Panc1 (cell line): Measurements from ENCODE around the gene CORO7. TPM values are rescaled to one million over a fixed set of nuclear protein-coding genes. Genes with fewer than 3 reads are reported as not detected.

Experiments used
- ATAC-seq: fragments of 200-7000 bp; cut with Tn5 transposase; 2 replicates; pipeline ENCODE4 v1.9.1; 2020; ENCODE audit warnings: mild to moderate bottlenecking, moderate library complexity
- Bru-seq: library from RNA; stranded (reverse); fragments of 400-500 nt; gene quantifications from one replicate; lab custom pipeline; 2021; lab: Mats Ljungman, UMichigan
- BruChase-seq, 2 experiments: library from RNA; stranded (reverse); fragments of 400-500 nt; gene quantifications; one replicate each; lab custom pipeline; 2021; lab: Mats Ljungman, UMichigan
- BruUV-seq: library from RNA; stranded (reverse); fragments of 400-500 nt; replicated peaks from 2 replicates; lab custom pipeline; 2021; lab: Mats Ljungman, UMichigan
- CTCF ChIA-PET: fragments of 300-600 bp; sonication (Branson Sonifier 250); formaldehyde crosslinking; loops from one replicate; lab custom pipeline; 2022; ENCODE audit warnings: antibody characterized with exemption; lab: Charles Lee
- POLR2A ChIA-PET: fragments of 300-600 bp; sonication (Branson Sonifier 250); formaldehyde crosslinking; loops from one replicate; lab custom pipeline; 2022; ENCODE audit warnings: antibody characterized with exemption; lab: Charles Lee
- DNase-seq: peaks from one replicate; pipeline ENCODE4 v3.0.0-alpha.2; 2010; ENCODE audit warnings: low read depth, low spot score
- H3K27ac ChIP-seq: 2 replicates; pipeline ENCODE4 v1.5.1; 2011; ENCODE audit warnings: mild to moderate bottlenecking, low read length, inconsistent platforms
- H3K27me3 ChIP-seq: fragments of 200-500 bp; sonication (Bioruptor generic); 2 replicates; pipeline ENCODE4 v1.6.0; 2014; ENCODE audit warnings: low read length, inconsistent platforms; ENCODE audit not compliant: control insufficient read depth, insufficient read depth
- H3K36me3 ChIP-seq: fragments of 200-500 bp; sonication (Bioruptor generic); 2 replicates; pipeline ENCODE4 v1.5.1; 2014; ENCODE audit warnings: inconsistent platforms, mild to moderate bottlenecking, low read length, moderate library complexity; ENCODE audit not compliant: control insufficient read depth, insufficient read depth
- H3K4me1 ChIP-seq: 2 replicates; pipeline ENCODE4 v1.5.1; 2011; ENCODE audit warnings: inconsistent platforms, mild to moderate bottlenecking, low read length, moderate library complexity; ENCODE audit not compliant: control insufficient read depth, insufficient read depth
- H3K4me3 ChIP-seq, 2 experiments: 2 replicates each; pipeline ENCODE4 v1.5.1; 2011 to 2012; ENCODE audit warnings: low read depth in 2 of 2, low read length in 2 of 2, mild to moderate bottlenecking in 2 of 2, inconsistent platforms in 1 of 2, moderate library complexity in 1 of 2
- H3K9me3 ChIP-seq: fragments of 200-500 bp; sonication (Bioruptor generic); 2 replicates; pipeline ENCODE4 v1.5.1; 2014; ENCODE audit warnings: low read depth, mild to moderate bottlenecking, inconsistent platforms, low read length, moderate library complexity; ENCODE audit not compliant: control insufficient read depth, insufficient read depth
- CTCF ChIP-seq: fragments of 450-650 bp; IDR thresholded peaks from 2 replicates; pipeline ENCODE4 v1.5.1; 2017; ENCODE audit warnings: mild to moderate bottlenecking
- POLR2AphosphoS5 ChIP-seq: IDR thresholded peaks from 2 replicates; pipeline ENCODE4 v1.6.1; 2012; ENCODE audit warnings: mild to moderate bottlenecking, low read depth, low read length, moderate library complexity
- SIN3A ChIP-seq: IDR thresholded peaks from 2 replicates; pipeline ENCODE4 v1.6.1; 2012; ENCODE audit warnings: low read depth, mild to moderate bottlenecking, low read length, moderate library complexity, borderline replicate concordance; ENCODE audit not compliant: insufficient read depth
- TCF7L2 ChIP-seq: IDR thresholded peaks from 2 replicates; pipeline ENCODE4 v1.6.1; 2011; ENCODE audit warnings: mild to moderate bottlenecking, low read depth, low read length, inconsistent platforms
- in situ Hi-C: cut with HindIII; loops from 2 replicates; pipeline ENCODE4 v1.10.0; 2016; ENCODE audit warnings: low sequenced_read_pairs, low pct_unique_long_range_greater_than_20kb
- intact Hi-C: fragments of 100-400 bp; cut with micrococcal nuclease; formaldehyde crosslinking; loops from one replicate; pipeline ENCODE4 v1.10.0; 2022; ENCODE audit not compliant: unreplicated experiment
- long read RNA-seq: library from polyadenylated mRNA; unstranded; transcript quantifications from one replicate; pipeline ENCODE4 v2.0.0, GENCODE V29; 2021; ENCODE audit not compliant: unreplicated experiment
- polyA plus RNA-seq: library from polyadenylated mRNA; unstranded; fragments of >200 nt; gene quantifications from one replicate; pipeline ENCODE4 v1.2.1, GENCODE V29; 2012; ENCODE audit warnings: missing spikeins; ENCODE audit not compliant: insufficient read length
- total RNA-seq: library from RNA; stranded (reverse); gene quantifications from one replicate; pipeline ENCODE4 v1.2.1, GENCODE V29; 2021; ENCODE audit not compliant: unreplicated experiment
- TF ChIP-seq, protein P1 (sequence below), 2 experiments: IDR thresholded peaks; 2 replicates each; pipeline ENCODE4 v1.6.1; 2011 to 2012; ENCODE audit warnings: low read depth in 2 of 2, control low read depth in 1 of 2, low read length in 1 of 2, mild to moderate bottlenecking in 1 of 2, moderate library complexity in 1 of 2; ENCODE audit not compliant: insufficient read depth in 1 of 2

CORO7 gene
- 37.5 TPM for total RNA-seq
- polyA plus RNA-seq: 27.7 TPM
- percentile 53 among the genes with signal in this experiment for Bru-seq, nascent RNA
- BruChase-seq, experiment 1, labeled RNA remaining after a 2-hour chase: percentile 64 among the genes with signal in this experiment
- BruChase-seq, experiment 2, labeled RNA remaining after a 6-hour chase: percentile 75 among the genes with signal in this experiment
- long read RNA-seq, partial matches to known transcripts: 13 of 33 reads
- long read RNA-seq, other reads (novel, unspliced or antisense): 17 of 33 reads

DNA sequence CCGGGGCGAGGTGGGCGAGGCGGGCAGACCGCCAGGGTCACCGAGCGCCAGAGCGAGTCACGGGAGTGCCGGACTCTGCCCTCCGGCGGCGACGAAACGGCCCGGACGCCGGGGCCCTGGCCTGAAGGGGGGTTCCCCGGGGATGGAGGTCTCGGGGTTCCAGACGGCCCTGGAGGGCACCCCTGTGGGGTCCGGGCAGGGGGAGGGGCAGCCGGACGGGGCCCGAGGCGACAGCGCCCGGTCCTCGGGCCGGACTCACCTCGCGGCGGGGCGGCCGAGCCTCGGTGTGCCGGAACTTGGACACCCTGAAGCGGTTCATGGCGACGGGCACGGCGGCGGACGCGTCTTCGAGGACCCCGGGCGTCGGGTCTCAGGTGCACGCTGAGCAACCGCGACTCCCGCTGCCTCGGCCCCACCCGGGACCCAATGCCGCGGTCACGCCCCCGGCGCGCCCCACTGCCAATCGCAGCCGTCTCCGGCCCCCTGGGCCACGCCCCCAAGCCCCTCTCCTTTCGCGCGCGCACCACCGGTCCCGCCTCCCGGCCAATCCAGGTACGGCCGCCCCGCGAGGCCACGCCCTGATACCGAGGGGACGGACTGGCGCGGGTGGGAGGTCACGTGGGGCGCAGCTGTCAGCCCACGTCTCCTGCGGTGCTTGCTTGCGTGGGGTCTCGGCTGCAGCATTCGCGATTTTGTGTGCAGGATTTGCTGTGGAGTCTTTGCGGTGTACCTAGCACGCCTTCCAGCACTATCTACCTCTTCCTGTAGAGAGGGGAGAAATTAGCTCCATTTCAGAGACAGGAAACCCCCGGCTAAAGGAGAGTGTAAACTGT is at the start of gene CORO7:
Gene CORO7 (minus strand): TSS at position 397 of the 833 bp plus-strand sequence. CDS start 78 bp downstream, at position 319.
- in situ Hi-C loops: no loop called here
- Histone ChIP-seq H3K27me3 (no peaks in the 10 kb centered on the region), H3K36me3 (no peaks in the 10 kb centered on the region), H3K9me3 (no peaks in the 10 kb centered on the region), H3K4me1 (peaks cover 7% of the 10 kb centered on the region; the same call in 1 of the 2 replicates), H3K27ac (peak within 1 kb of the TSS; percentile 83), H3K4me3 (peak within 1 kb of the TSS; percentile 64 to 80)
- DNase-seq (no peak), ATAC-seq (peak; percentile 97)
- TF ChIP-seq, protein P1, sequence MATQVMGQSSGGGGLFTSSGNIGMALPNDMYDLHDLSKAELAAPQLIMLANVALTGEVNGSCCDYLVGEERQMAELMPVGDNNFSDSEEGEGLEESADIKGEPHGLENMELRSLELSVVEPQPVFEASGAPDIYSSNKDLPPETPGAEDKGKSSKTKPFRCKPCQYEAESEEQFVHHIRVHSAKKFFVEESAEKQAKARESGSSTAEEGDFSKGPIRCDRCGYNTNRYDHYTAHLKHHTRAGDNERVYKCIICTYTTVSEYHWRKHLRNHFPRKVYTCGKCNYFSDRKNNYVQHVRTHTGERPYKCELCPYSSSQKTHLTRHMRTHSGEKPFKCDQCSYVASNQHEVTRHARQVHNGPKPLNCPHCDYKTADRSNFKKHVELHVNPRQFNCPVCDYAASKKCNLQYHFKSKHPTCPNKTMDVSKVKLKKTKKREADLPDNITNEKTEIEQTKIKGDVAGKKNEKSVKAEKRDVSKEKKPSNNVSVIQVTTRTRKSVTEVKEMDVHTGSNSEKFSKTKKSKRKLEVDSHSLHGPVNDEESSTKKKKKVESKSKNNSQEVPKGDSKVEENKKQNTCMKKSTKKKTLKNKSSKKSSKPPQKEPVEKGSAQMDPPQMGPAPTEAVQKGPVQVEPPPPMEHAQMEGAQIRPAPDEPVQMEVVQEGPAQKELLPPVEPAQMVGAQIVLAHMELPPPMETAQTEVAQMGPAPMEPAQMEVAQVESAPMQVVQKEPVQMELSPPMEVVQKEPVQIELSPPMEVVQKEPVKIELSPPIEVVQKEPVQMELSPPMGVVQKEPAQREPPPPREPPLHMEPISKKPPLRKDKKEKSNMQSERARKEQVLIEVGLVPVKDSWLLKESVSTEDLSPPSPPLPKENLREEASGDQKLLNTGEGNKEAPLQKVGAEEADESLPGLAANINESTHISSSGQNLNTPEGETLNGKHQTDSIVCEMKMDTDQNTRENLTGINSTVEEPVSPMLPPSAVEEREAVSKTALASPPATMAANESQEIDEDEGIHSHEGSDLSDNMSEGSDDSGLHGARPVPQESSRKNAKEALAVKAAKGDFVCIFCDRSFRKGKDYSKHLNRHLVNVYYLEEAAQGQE (IDR thresholded peaks at IDR 0.05; ENCODE audit: insufficient read depth in 1 of 2, low read depth in 2 of 2, low read length in 1 of 2): no peak
- TF ChIP-seq POLR2AphosphoS5 (peak; percentile 50; the same call in 1 of the 2 replicates), TCF7L2 (no peak), SIN3A (peak; percentile 28; the same call in 1 of the 2 replicates)
- intact Hi-C loops: no loop called here
- ChIA-PET CTCF (no interaction called here), POLR2A (no interaction called here)
- BruUV-seq: no TSS peak

DNA sequence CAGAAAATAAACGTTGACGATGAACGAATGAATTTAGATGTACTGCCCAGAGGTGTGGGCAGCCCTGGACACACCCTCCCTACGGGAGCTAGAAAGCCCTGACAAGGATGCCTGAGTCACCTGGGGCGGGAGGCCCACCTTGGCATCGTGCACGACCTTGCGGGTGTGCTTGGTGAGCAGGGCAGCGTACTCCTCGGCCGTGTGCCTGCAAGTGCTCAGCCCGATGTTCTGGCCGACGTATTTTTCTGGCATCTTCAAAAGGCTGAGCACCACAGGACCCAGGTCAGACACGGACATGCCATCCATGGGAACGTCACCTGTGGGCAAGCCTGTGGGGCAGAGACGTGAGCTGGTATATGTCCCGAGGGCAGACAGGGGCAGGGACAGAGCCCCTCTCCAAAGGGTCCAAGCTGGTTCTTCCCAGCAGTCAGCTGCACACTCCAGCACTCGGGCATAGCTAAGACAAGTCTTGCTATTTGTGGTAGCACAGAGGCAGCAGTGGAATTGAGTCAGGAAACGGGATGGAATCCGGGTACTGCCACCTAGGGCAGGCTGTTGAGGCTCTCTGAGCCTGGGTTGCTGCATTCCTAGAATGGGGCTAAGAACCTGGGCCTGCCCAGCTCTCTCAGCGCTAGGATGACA is 47.2 kb upstream of the CORO7 start:
- H3K27ac ChIP-seq: peak overlapping the region; percentile 6; the same call in 1 of the 2 replicates
- ChIA-PET POLR2A (no interaction called here), CTCF (interaction anchor here (0.7 kb wide), 1 partner anchor 60 kb away, joined by 7 read pairs; no protein-coding TSS in a partner anchor)
- in situ Hi-C loops (no loop called here), intact Hi-C loops (no loop called here)
- no peaks in the 10 kb centered on the region for H3K4me1 ChIP-seq
- H3K4me3 ChIP-seq: no peak overlapping the region
- H3K36me3 ChIP-seq: peaks cover 2% of the 10 kb centered on the region; the same call in 1 of the 2 replicates
- H3K27me3 ChIP-seq: no peaks in the 10 kb centered on the region
- DNase-seq (no peak), ATAC-seq (peak; percentile 20)
- no peak for TF ChIP-seq TCF7L2
- TF ChIP-seq CTCF: no peak
- no peak for TF ChIP-seq SIN3A
- TF ChIP-seq, protein P1 (IDR thresholded peaks at IDR 0.05; ENCODE audit: insufficient read depth in 1 of 2, low read depth in 2 of 2, low read length in 1 of 2): no peak
- TF ChIP-seq POLR2AphosphoS5: no peak
- BruUV-seq: no TSS peak
- H3K9me3 ChIP-seq: no peaks in the 10 kb centered on the region
